HEK293 (cell line): ENCODE results near the gene PSAP.

Experiments used
- CTCF ChIA-PET: fragments of 350-600 bp; formaldehyde crosslinking; extraction: SDS; loops from one replicate; lab custom pipeline; 2021; ENCODE audit warnings: antibody characterized with exemption; lab: Yijun Ruan, JAX
- POLR2A ChIA-PET: fragments of 300-600 bp; formaldehyde crosslinking; extraction: SDS; loops from one replicate; lab custom pipeline; 2020; ENCODE audit warnings: antibody characterized with exemption, inconsistent platforms; lab: Yijun Ruan, JAX
- H3K27ac ChIP-seq: fragments of 200-500 bp; sonication (Bioruptor generic); 2 replicates; pipeline ENCODE4 v1.5.1; 2014; ENCODE audit warnings: low read depth, low read length, control low read depth, inconsistent platforms; ENCODE audit errors: extremely low read depth
- H3K36me3 ChIP-seq, 2 experiments: fragments of 200-500 bp in 1 of 2; sonication (Bioruptor generic) in 1 of 2; 1 replicate in 1 of 2; 2 replicates in 1 of 2; pipeline ENCODE4 v1.5.1; 2014 to 2017; ENCODE audit warnings: inconsistent platforms in 2 of 2, low read length in 2 of 2; ENCODE audit not compliant: control insufficient read depth in 2 of 2, insufficient read depth in 1 of 2
- H3K4me1 ChIP-seq: fragments of 200-500 bp; sonication (Bioruptor generic); 2 replicates; pipeline ENCODE4 v1.5.1; 2014; ENCODE audit warnings: mild to moderate bottlenecking, low read length, inconsistent platforms; ENCODE audit not compliant: control insufficient read depth, insufficient read depth
- H3K4me3 ChIP-seq: 2 replicates; pipeline ENCODE4 v1.5.1; 2011; ENCODE audit warnings: low read depth, mild to moderate bottlenecking, control low read depth, low read length, moderate library complexity
- H3K9me3 ChIP-seq: fragments of 200-500 bp; sonication (Bioruptor generic); 2 replicates; pipeline ENCODE4 v1.5.1; 2014; ENCODE audit warnings: low read depth, low read length, inconsistent platforms; ENCODE audit not compliant: control insufficient read depth, insufficient read depth
- ATF2 ChIP-seq: fragments of 450-650 bp; formaldehyde crosslinking; IDR thresholded peaks from 2 replicates; pipeline ENCODE4 v1.5.1; 2016; ENCODE audit warnings: missing biosample characterization, missing genetic modification characterization, low read depth
- CTCF ChIP-seq: fragments of 450-650 bp; formaldehyde crosslinking; IDR thresholded peaks from 2 replicates; pipeline ENCODE4 v1.5.1; 2016; ENCODE audit warnings: missing biosample characterization, missing genetic modification characterization
- INSM2 ChIP-seq: fragments of 450-650 bp; formaldehyde crosslinking; IDR thresholded peaks from 2 replicates; pipeline ENCODE4 v1.5.1; 2016; ENCODE audit warnings: missing biosample characterization, missing genetic modification characterization
- KLF10 ChIP-seq: fragments of 450-650 bp; IDR thresholded peaks from 2 replicates; pipeline ENCODE4 v1.5.1; 2018; ENCODE audit warnings: missing biosample characterization, mild to moderate bottlenecking, missing genetic modification characterization
- PRDM4 ChIP-seq: fragments of 450-650 bp; formaldehyde crosslinking; IDR thresholded peaks from 2 replicates; pipeline ENCODE4 v1.5.1; 2017; ENCODE audit warnings: missing biosample characterization, missing genetic modification characterization
- SCRT2 ChIP-seq: fragments of 450-650 bp; formaldehyde crosslinking; IDR thresholded peaks from 2 replicates; pipeline ENCODE4 v1.5.1; 2016; ENCODE audit warnings: missing biosample characterization, missing genetic modification characterization
- TSHZ1 ChIP-seq: fragments of 450-650 bp; formaldehyde crosslinking; IDR thresholded peaks from 2 replicates; pipeline ENCODE4 v1.5.1; 2016; ENCODE audit warnings: missing biosample characterization, missing genetic modification characterization, borderline replicate concordance
- ZBTB10 ChIP-seq: fragments of 450-650 bp; formaldehyde crosslinking; IDR thresholded peaks from 2 replicates; pipeline ENCODE4 v1.5.1; 2016; ENCODE audit warnings: missing biosample characterization, missing genetic modification characterization
- ZBTB11 ChIP-seq: fragments of 450-650 bp; formaldehyde crosslinking; conservative IDR thresholded peaks from 2 replicates; pipeline ENCODE4 v1.5.1; 2016; ENCODE audit warnings: low read depth, missing biosample characterization, missing genetic modification characterization
- ZBTB7A ChIP-seq: fragments of 450-650 bp; formaldehyde crosslinking; IDR thresholded peaks from 2 replicates; pipeline ENCODE4 v1.5.1; 2016; ENCODE audit warnings: low read depth, missing biosample characterization, missing genetic modification characterization
- ZBTB8A ChIP-seq: fragments of 450-650 bp; formaldehyde crosslinking; IDR thresholded peaks from 2 replicates; pipeline ENCODE4 v1.5.1; 2016; ENCODE audit warnings: missing biosample characterization, missing genetic modification characterization
- ZFP3 ChIP-seq: fragments of 450-650 bp; formaldehyde crosslinking; IDR thresholded peaks from 2 replicates; pipeline ENCODE4 v1.5.1; 2016; ENCODE audit warnings: low read depth, missing biosample characterization, missing genetic modification characterization
- ZNF157 ChIP-seq: fragments of 450-650 bp; formaldehyde crosslinking; IDR thresholded peaks from 2 replicates; pipeline ENCODE4 v1.5.1; 2016; ENCODE audit warnings: missing biosample characterization, missing genetic modification characterization
- ZNF19 ChIP-seq: fragments of 450-650 bp; formaldehyde crosslinking; IDR thresholded peaks from 2 replicates; pipeline ENCODE4; 2016; ENCODE audit warnings: missing biosample characterization, missing genetic modification characterization, low read depth
- ZSCAN30 ChIP-seq: fragments of 450-650 bp; IDR thresholded peaks from 2 replicates; pipeline ENCODE4 v1.5.1; 2018; ENCODE audit warnings: missing biosample characterization, mild to moderate bottlenecking, missing genetic modification characterization, moderate library complexity
- ZSCAN4 ChIP-seq: fragments of 450-650 bp; formaldehyde crosslinking; IDR thresholded peaks from 2 replicates; pipeline ENCODE4 v1.5.1; 2017; ENCODE audit warnings: missing biosample characterization, missing genetic modification characterization

PSAP gene

GRCh38 chr10:71771821-71772617 lies 79.0 kb downstream of the PSAP start:
- Histone ChIP-seq H3K4me3 (no peak overlapping the region), H3K36me3 (no peaks in the 10 kb centered on the region), H3K9me3 (no peaks in the 10 kb centered on the region), H3K4me1 (no peaks in the 10 kb centered on the region; the same call in 1 of the 2 replicates), H3K27ac (no peak overlapping the region)
- ChIA-PET POLR2A (interaction anchor here (1.3 kb wide), 1 partner anchor 33 kb away, joined by 4 read pairs; no protein-coding TSS in a partner anchor), CTCF (interaction anchor here (0.5 to 2.7 kb wide), 12 partner anchors 10 to 455 kb away, joined by 3 to 12 read pairs (median 6); no protein-coding TSS in a partner anchor)
- TF ChIP-seq ZBTB10 (tag by site-specific recombination) (peak; percentile 47; the same call in 1 of the 2 replicates), ZSCAN4 (no peak), ATF2 (tag by site-specific recombination) (no peak), ZBTB11 (no peak), PRDM4 (tag by site-specific recombination) (no peak), SCRT2 (peak; percentile 51; the same call in 1 of the 2 replicates), ZBTB7A (tag by site-specific recombination) (no peak), ZBTB8A (tag by site-specific recombination) (no peak), CTCF (tag by site-specific recombination) (no peak), TSHZ1 (no peak), INSM2 (tag by site-specific recombination) (no peak), ZSCAN30 (tag by site-specific recombination) (no peak), ZNF157 (tag by site-specific recombination) (no peak), KLF10 (peak; percentile 79), ZNF19 (no peak), ZFP3 (no peak)
